Stimulated activated naive CD8-positive, alpha-beta T cell treated with anti-CD3 and anti-CD28 coated beads, Interleukin-15, amount 100 ng/mL, for 72 hours (primary cell): ENCODE results near the gene THUMPD1.
"Not testable (repeated sequence)": the region's sequence is repeated elsewhere in the genome, so short reads cannot be mapped to it uniquely, and the experiment has no call there.

Experiments used
- ATAC-seq: fragments of 150-1000 bp; cut with Tn5 transposase; 2 replicates; pipeline ENCODE4 v1.10.0; 2021; ENCODE audit warnings: mild to moderate bottlenecking, moderate library complexity
- DNase-seq, 2 donors: peaks; one replicate each; pipeline ENCODE4 v3.0.0; 2021 to 2022
- H3K27ac Mint-ChIP-seq, 2 donors: one replicate each; pipeline ENCODE4 v1.8.0; 2022; ENCODE audit warnings: mild to moderate bottlenecking in 2 of 2, mixed read lengths in 2 of 2, moderate library complexity in 2 of 2
- H3K27me3 Mint-ChIP-seq: one replicate; pipeline ENCODE4 v1.8.0; 2022; ENCODE audit warnings: mixed read lengths
- H3K4me1 Mint-ChIP-seq: one replicate; pipeline ENCODE4 v1.8.0; 2022; ENCODE audit warnings: mild to moderate bottlenecking, mixed read lengths
- H3K4me3 Mint-ChIP-seq, 2 donors: one replicate each; pipeline ENCODE4 v1.8.0; 2022; ENCODE audit warnings: mild to moderate bottlenecking in 2 of 2, mixed read lengths in 2 of 2, moderate library complexity in 1 of 2
- H3K9me3 Mint-ChIP-seq, 2 donors: one replicate each; pipeline ENCODE4 v1.8.0; 2022; ENCODE audit warnings: mixed read lengths in 2 of 2

Gene THUMPD1

DNA sequence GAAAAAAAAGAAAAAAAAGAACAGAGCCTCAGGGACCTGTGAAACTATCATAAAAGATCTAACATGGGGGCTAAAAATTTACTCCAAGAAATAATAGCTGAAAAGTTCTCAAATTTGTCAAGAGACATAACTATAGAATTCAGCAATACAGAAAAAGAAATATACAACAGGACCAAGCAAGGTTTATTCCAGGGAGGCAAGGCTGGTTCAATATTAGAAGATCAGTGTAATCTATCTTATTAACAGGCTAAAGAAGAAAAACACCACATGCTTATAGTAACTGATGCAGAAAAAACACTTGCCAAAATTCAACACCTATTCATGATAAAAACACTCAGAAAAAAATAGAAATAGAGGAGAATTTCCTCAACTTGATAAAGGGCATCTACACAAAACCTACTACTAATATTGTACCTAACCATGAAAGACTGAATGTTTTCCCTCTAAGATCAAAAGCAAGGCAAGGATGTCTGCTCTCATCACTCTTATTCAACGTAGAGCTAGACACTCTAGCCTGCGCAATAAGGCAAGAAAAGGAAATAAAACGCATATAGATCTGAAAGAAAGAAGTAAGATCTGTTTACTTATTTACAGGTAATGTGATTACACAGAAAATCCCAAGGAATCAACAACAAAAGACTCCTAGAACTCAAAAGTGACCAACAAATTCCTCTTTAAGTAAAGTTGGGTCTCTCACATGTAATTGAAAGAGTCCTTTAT, 20.9 kb upstream of the THUMPD1 start:
- no peak for DNase-seq
- Mint-ChIP-seq H3K4me3 (peak overlapping the region; percentile 80 to 90), H3K4me1 (peaks cover 29% of the 10 kb centered on the region), H3K27ac (peak overlapping the region in 1 of 2 donors; percentile 95), H3K9me3 (peaks cover 0 to 16% of the 10 kb centered on the region in 2 donors), H3K27me3 (no peaks in the 10 kb centered on the region)
- ATAC-seq = no peak

DNA sequence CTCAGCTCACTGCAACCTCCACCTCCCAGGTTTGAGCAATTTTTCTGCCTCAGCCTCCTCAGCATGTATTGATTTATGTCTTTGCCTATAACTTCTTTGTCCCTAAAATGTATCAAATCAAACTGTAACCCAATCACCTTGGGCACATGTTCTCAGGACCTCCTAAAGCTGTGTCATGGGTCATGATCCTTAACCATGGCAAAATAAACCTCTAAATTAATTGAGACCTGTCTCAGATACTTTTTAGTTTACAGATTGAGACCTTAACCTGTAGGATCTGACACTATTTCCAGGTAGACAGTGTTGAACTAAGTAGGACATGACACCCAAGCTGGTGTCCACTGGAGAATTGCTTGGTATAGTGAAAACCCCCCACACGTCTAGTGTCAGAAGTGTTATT, 19.6 kb upstream of the THUMPD1 start:
- ATAC-seq (no peak), DNase-seq (no peak)
- Mint-ChIP-seq H3K4me3 (no peak overlapping the region), H3K27ac (no peak overlapping the region), H3K27me3 (no peaks in the 10 kb centered on the region), H3K4me1 (peaks cover 29% of the 10 kb centered on the region), H3K9me3 (peaks cover 0 to 16% of the 10 kb centered on the region in 2 donors)

GRCh38 chr16:20760346-20760745, 18.7 kb upstream of the THUMPD1 start:
- H3K4me1 Mint-ChIP-seq = peaks cover 22% of the 10 kb centered on the region
- no peak overlapping the region for H3K27ac Mint-ChIP-seq
- H3K4me3 Mint-ChIP-seq = no peak overlapping the region
- peaks cover 0 to 16% of the 10 kb centered on the region in 2 donors for H3K9me3 Mint-ChIP-seq
- H3K27me3 Mint-ChIP-seq = no peaks in the 10 kb centered on the region
- DNase-seq = no peak
- ATAC-seq = no peak

DNA sequence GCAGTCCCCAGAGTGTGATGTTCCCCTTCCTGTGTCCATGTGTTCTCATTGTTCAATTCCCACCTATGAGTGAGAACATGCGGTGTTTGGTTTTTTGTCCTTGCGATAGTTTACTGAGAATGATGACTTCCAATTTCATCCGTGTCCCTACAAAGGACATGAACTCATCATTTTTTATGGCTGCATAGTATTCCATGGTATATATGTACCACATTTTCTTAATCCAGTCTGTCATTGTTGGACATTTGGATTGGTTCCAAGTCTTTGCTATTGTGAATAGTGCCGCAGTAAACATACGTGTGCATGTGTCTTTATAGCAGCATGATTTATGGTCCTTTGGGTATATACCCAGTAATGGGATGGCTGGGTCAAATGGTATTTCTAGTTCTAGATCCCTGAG, 14.2 kb upstream of the THUMPD1 start:
- H3K27me3 Mint-ChIP-seq, H3K27ac Mint-ChIP-seq, ATAC-seq, H3K9me3 Mint-ChIP-seq, H3K4me3 Mint-ChIP-seq, H3K4me1 Mint-ChIP-seq, DNase-seq: not testable (repeated sequence)

DNA sequence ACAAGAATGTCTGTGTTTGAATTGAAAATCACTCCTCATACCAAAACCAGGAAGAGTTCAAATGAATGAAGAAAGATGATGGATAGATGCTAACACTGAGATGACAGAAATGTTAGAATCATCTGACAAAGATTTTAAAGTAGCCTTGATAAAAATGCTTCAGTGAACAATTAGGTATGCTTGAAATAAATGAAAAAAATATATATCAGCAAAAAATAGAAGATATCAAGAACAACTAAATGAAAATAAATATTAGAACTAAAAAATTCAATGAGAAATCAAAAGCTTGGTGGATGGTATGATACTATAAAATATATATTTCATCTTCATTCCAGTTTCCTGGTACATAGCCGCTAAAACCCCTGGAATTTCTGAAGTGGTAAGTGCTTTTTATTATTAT, 13.6 kb upstream of the THUMPD1 start:
- ATAC-seq = no peak
- no peaks in the 10 kb centered on the region for H3K4me1 Mint-ChIP-seq
- H3K9me3 Mint-ChIP-seq = no peaks in the 10 kb centered on the region
- no peak overlapping the region for H3K4me3 Mint-ChIP-seq
- H3K27me3 Mint-ChIP-seq = no peaks in the 10 kb centered on the region
- DNase-seq = no peak
- H3K27ac Mint-ChIP-seq = no peak overlapping the region

GRCh38 chr16:20753727-20754126, 12.1 kb upstream of the THUMPD1 start:
- no peaks in the 10 kb centered on the region for H3K9me3 Mint-ChIP-seq
- no peak for DNase-seq
- H3K27me3 Mint-ChIP-seq = no peaks in the 10 kb centered on the region
- no peak overlapping the region for H3K4me3 Mint-ChIP-seq
- ATAC-seq = no peak
- H3K27ac Mint-ChIP-seq = no peak overlapping the region
- no peaks in the 10 kb centered on the region for H3K4me1 Mint-ChIP-seq

GRCh38 chr16:20750558-20750957, 8.9 kb upstream of the THUMPD1 start:
- Mint-ChIP-seq H3K4me1 (no peaks in the 10 kb centered on the region), H3K27ac (peak overlapping the region in 1 of 2 donors; percentile 81), H3K9me3 (peaks cover 8 to 11% of the 10 kb centered on the region in 2 donors), H3K4me3 (no peak overlapping the region), H3K27me3 (no peaks in the 10 kb centered on the region)
- DNase-seq (no peak), ATAC-seq (no peak)

DNA sequence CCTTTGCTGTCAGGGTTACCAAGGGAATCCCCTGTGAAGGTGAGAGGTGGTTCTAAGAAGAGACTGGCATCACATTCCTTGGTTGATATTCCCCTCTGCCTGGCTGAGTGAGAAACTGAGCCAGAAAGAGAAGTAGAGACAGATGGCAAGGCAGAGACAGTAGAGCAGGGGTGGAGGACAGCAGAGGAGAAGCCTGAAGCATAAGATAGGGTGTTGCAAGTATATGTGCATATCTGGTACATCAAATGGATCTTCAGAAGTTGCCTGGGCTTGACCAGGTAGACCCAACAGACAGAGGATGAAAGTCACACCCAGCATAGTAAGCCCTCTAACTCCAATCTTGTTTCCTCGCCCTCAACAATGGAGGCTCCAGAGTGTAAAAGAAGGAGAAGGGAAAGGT, 7.9 kb upstream of the THUMPD1 start:
- Mint-ChIP-seq H3K4me1 (no peaks in the 10 kb centered on the region), H3K27me3 (no peaks in the 10 kb centered on the region), H3K27ac (peak overlapping the region in 1 of 2 donors; percentile 8), H3K4me3 (no peak overlapping the region), H3K9me3 (peaks cover 8 to 11% of the 10 kb centered on the region in 2 donors)
- DNase-seq (no peak), ATAC-seq (no peak)

DNA sequence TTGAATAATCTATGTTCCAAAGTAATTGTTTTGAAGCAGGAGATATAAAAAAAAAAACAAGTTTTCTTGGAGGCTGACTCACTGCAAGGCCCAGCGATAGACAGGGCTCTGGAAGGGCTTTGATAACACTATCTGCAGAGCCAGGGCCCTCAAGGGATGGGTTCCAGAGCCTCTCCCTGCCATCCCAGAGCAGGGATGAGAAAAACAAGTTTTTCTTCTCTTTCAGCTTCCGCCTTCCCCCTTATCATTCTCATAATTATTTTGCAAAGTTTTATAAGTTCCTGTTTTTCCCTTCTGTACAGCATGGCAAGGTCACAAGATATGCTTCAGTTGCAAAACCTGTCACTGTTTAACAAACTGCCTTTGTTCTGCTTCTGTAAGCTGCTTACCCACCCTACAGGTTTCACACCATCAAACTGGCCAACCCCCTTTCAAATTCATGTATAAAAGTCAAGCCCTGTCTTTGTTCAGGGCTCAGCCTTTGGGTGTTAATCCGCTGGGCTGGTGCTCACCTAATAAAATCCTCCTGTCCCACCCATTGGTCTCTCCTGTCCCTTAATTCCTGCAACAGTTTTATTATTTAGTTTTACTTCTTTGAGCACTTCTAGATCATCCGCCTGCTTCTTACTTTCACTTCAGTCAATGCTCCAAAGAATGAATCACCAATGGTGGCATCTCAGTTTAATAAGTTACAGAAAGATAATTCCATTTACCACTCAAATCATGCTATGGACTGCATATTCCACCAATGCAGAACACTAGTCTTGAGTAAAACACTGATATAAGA, 5.6 kb upstream of the THUMPD1 start:
- Mint-ChIP-seq H3K27me3 (no peaks in the 10 kb centered on the region), H3K9me3 (peaks cover 8 to 11% of the 10 kb centered on the region in 2 donors), H3K27ac (no peak overlapping the region), H3K4me1 (peaks cover under 1% of the 10 kb centered on the region), H3K4me3 (no peak overlapping the region)
- DNase-seq (no peak), ATAC-seq (no peak)

DNA sequence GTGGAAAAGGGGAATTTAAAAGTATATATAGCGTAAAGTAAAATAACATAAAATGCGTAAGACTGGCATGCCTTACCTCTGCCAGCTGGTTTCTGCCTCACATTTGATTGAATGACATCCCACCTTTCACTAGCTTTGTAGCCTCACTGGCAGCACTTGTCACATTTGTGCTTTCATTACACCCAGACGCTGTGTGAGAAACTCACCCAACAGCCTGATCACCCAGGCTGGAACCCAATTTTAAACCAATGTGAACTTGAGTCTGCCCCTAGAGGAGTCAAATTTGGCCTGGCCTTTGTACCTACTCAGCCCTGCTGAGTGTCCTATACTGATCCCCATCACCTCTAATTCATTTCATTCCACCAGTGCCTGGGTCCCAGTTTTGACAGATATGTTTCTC, 4.8 kb upstream of the THUMPD1 start:
- Mint-ChIP-seq H3K4me3 (no peak overlapping the region), H3K9me3 (peaks cover 8 to 11% of the 10 kb centered on the region in 2 donors), H3K27ac (no peak overlapping the region), H3K27me3 (no peaks in the 10 kb centered on the region), H3K4me1 (peaks cover 5% of the 10 kb centered on the region)
- no peak for ATAC-seq
- DNase-seq = no peak

- no peak for ATAC-seq
- Mint-ChIP-seq H3K27ac (no peak overlapping the region), H3K9me3 (peaks cover 8 to 11% of the 10 kb centered on the region in 2 donors), H3K27me3 (no peaks in the 10 kb centered on the region), H3K4me3 (no peak overlapping the region), H3K4me1 (peaks cover 13% of the 10 kb centered on the region)
- DNase-seq = no peak
Measured at GRCh38 chr16:20744922-20745440, 3.4 kb upstream of the THUMPD1 start.

GRCh38 chr16:20743591-20743990, 2.0 kb upstream of the THUMPD1 start:
- ATAC-seq (no peak), DNase-seq (no peak)
- Mint-ChIP-seq H3K27ac (no peak overlapping the region), H3K27me3 (no peaks in the 10 kb centered on the region), H3K4me1 (peaks cover 16% of the 10 kb centered on the region), H3K9me3 (peaks cover 8 to 11% of the 10 kb centered on the region in 2 donors), H3K4me3 (no peak overlapping the region)

GRCh38 chr16:20740901-20741521, 607 bp downstream of the THUMPD1 start:
- H3K27ac Mint-ChIP-seq = peak overlapping the region; percentile 90 to 96
- H3K4me1 Mint-ChIP-seq = peaks cover 29% of the 10 kb centered on the region
- H3K4me3 Mint-ChIP-seq = peak overlapping the region; percentile 87 to 93
- H3K9me3 Mint-ChIP-seq = no peaks in the 10 kb centered on the region
- DNase-seq (peak; percentile 84 to 89), ATAC-seq (peak; percentile 90)
- H3K27me3 Mint-ChIP-seq = no peaks in the 10 kb centered on the region

GRCh38 chr16:20740007-20740883, 1.4 kb downstream of the THUMPD1 start:
- H3K9me3 Mint-ChIP-seq = no peaks in the 10 kb centered on the region
- peaks cover 37% of the 10 kb centered on the region for H3K4me1 Mint-ChIP-seq
- no peaks in the 10 kb centered on the region for H3K27me3 Mint-ChIP-seq
- H3K4me3 Mint-ChIP-seq = peak overlapping the region; percentile 87 to 93
- DNase-seq = peak in 1 of 2 donors; percentile 20
- no peak for ATAC-seq
- H3K27ac Mint-ChIP-seq = peak overlapping the region; percentile 90 to 96

DNA sequence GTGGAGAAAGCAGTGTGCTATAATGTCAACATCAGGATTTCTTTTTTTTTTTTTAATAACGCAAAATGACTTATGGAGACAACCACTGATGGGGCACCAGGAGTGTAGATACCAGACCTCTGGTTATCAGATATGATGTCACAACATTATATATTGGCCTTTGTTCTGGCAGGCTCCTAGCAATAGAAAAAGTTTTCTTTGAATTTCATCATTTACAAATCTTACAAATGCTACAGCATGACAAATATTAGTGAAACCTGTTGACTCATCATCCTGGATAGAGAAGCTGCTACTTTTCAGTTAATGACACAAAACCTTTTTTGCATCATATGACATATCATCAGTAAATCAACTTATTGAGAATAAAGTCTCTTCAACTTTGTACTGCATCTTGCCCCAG, 6.1 kb downstream of the THUMPD1 start:
- ATAC-seq (peak; percentile 93), DNase-seq (no peak)
- Mint-ChIP-seq H3K27ac (peak overlapping the region; percentile 96), H3K4me1 (peaks cover 31% of the 10 kb centered on the region), H3K9me3 (no peaks in the 10 kb centered on the region), H3K4me3 (no peak overlapping the region), H3K27me3 (no peaks in the 10 kb centered on the region)
